ENCODE results near the gene RELN.

DNA sequence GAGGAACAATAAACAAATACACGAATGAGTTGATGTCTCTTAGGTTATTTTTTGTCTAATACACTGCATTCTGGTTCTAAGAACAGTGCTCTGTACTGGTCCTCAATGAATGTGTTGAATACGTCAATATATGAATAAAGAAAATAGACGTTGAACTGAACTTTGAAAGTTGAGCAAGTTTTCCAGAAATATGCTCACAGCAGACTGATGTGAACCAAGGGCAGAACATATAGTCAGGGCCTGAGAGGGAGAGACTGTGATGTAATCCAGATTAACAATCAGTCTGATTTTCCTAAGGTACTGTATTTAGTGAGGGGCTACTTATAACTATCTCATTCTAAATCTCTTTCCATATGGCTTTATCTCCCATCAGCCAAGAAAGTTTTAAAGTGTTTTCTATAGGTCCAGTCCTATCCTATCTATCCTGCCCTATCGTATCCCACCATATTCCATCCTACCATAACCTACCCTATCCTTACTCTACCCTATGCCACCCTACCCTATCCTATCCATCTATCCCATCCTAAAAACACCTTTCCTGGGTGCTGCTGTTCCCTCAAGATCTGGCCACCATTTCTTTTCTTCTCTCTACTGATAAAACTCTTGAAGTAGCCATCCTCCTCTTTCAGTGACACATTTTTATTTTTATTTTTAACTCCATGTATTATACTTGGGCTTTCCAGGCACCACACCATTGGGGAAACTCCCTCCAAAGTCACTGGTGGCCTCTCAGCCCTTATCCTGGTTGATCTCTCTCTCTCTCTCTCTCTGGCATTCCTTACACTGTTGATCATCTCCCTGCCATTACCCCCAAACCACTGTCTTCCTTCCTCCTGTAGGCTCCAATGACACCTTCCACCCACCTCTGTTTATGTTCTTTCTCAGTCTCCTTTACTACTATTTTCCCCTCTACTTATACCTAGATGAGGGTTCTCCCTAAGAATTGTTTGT lies 331.1 kb downstream of the RELN start:
- TF ChIP-seq, protein P1, sequence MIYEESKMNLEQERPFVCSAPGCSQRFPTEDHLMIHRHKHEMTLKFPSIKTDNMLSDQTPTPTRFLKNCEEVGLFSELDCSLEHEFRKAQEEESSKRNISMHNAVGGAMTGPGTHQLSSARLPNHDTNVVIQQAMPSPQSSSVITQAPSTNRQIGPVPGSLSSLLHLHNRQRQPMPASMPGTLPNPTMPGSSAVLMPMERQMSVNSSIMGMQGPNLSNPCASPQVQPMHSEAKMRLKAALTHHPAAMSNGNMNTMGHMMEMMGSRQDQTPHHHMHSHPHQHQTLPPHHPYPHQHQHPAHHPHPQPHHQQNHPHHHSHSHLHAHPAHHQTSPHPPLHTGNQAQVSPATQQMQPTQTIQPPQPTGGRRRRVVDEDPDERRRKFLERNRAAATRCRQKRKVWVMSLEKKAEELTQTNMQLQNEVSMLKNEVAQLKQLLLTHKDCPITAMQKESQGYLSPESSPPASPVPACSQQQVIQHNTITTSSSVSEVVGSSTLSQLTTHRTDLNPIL (CRISPR knock-in tag; IDR thresholded peaks at IDR 0.05; ENCODE audit: low read depth): no peak
- TF ChIP-seq BACH2 (CRISPR knock-in tag; IDR thresholded peaks at IDR 0.05; ENCODE audit: borderline replicate concordance) (no peak), ESRRG (CRISPR knock-in tag; IDR thresholded peaks at IDR 0.05) (no peak), TCF4 (CRISPR knock-in tag; IDR thresholded peaks at IDR 0.05; ENCODE audit: borderline replicate concordance) (no peak), ZNF565 (CRISPR knock-in tag; conservative IDR thresholded peaks at IDR 0.05; ENCODE audit: low read depth) (no peak), PATZ1 (CRISPR knock-in tag; IDR thresholded peaks at IDR 0.05; ENCODE audit: borderline replicate concordance) (no peak), ARNTL (CRISPR knock-in tag; IDR thresholded peaks at IDR 0.05; ENCODE audit: borderline replicate concordance, low read depth) (no peak), RARB (CRISPR knock-in tag; IDR thresholded peaks at IDR 0.05) (no peak), GLIS3 (CRISPR knock-in tag; IDR thresholded peaks at IDR 0.05) (no peak), ZNF70 (CRISPR knock-in tag; IDR thresholded peaks at IDR 0.05) (no peak), OSR1 (CRISPR knock-in tag; IDR thresholded peaks at IDR 0.05) (no peak), TOX (CRISPR knock-in tag; IDR thresholded peaks at IDR 0.05; ENCODE audit: borderline replicate concordance) (no peak), ZFP30 (CRISPR knock-in tag; IDR thresholded peaks at IDR 0.05) (no peak)
- TF ChIP-seq, protein P2, sequence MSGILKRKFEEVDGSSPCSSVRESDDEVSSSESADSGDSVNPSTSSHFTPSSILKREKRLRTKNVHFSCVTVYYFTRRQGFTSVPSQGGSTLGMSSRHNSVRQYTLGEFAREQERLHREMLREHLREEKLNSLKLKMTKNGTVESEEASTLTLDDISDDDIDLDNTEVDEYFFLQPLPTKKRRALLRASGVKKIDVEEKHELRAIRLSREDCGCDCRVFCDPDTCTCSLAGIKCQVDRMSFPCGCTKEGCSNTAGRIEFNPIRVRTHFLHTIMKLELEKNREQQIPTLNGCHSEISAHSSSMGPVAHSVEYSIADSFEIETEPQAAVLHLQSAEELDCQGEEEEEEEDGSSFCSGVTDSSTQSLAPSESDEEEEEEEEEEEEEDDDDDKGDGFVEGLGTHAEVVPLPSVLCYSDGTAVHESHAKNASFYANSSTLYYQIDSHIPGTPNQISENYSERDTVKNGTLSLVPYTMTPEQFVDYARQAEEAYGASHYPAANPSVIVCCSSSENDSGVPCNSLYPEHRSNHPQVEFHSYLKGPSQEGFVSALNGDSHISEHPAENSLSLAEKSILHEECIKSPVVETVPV (CRISPR knock-in tag; IDR thresholded peaks at IDR 0.05): no peak

All from SK-N-SH treated with all-trans-retinoic acid at 6 μM for 48 hours (cell line).